BLaER1 treated with 17β-estradiol and CSF1 and Interleukin-3, amounts not matched to agents 10 nM and 100 nM (cell line): Measurements from ENCODE around the gene TMC1.
"Not testable (repeated sequence)": the region's sequence is repeated elsewhere in the genome, so short reads cannot be mapped to it uniquely, and the experiment has no call there.

Experiments used
- H3K27ac ChIP-seq, 11 experiments: shearing (Covaris generic); formaldehyde crosslinking; 2 replicates each; pipeline ENCODE4 v1.8.1; 2022
- H3K27me3 ChIP-seq, 11 experiments: shearing (Covaris generic); formaldehyde crosslinking; 2 replicates each; pipeline ENCODE4 v1.8.1; 2022
- H3K36me3 ChIP-seq, 11 experiments: shearing (Covaris generic); formaldehyde crosslinking; 2 replicates each; pipeline ENCODE4 v1.8.1; 2022
- H3K4me1 ChIP-seq, 10 experiments: shearing (Covaris generic); formaldehyde crosslinking; 2 replicates each; pipeline ENCODE4 v1.8.1; 2022
- H3K4me2 ChIP-seq, 11 experiments: shearing (Covaris generic); formaldehyde crosslinking; 2 replicates each; pipeline ENCODE4 v1.8.1; 2022
- H3K4me3 ChIP-seq, 10 experiments: shearing (Covaris generic); formaldehyde crosslinking; 2 replicates each; pipeline ENCODE4 v1.8.1; 2022
- H3K9ac ChIP-seq, 11 experiments: shearing (Covaris generic); formaldehyde crosslinking; 2 replicates each; pipeline ENCODE4 v1.8.1; 2022
- H3K9me3 ChIP-seq, 11 experiments: shearing (Covaris generic); formaldehyde crosslinking; replicated peaks in 1 of 11; 2 replicates each; pipeline ENCODE4 v1.8.1; 2022
- H4K20me1 ChIP-seq, 11 experiments: shearing (Covaris generic); formaldehyde crosslinking; 2 replicates each; pipeline ENCODE4 v1.8.1; 2022
- Cebpa-rat ChIP-seq, 11 experiments: shearing (Covaris generic); IDR thresholded peaks; 2 replicates each; pipeline ENCODE4 v1.8.1; 2022

TMC1 gene

DNA sequence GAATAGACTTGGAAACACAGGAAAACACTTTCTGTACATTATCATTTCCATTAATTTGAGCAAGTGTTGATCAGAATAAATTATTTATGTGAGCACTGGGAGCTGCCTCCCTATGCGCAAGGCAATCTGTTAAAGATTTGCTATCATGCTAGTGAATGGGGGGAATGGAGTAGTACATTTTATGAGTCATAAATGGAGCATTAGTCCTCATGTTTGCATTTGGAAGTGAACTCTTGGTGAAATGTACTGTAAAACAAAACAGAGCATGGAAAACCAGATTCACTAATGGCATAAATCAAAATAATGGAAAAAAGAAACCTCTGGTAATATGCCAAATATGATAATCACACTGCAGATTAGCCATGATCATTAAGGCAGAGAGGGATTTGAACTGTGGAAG, 40.5 kb upstream of the TMC1 start:
- TF ChIP-seq Cebpa-rat (IDR thresholded peaks at IDR 0.05) = no peak
- Histone ChIP-seq H3K36me3 (no peaks in the 10 kb centered on the region), H3K27ac (no peak overlapping the region), H3K9ac (no peak overlapping the region), H3K4me1 (peaks cover 0 to 25% (median 14%) of the 10 kb centered on the region in 10 experiments; a peak in 14 of 20 replicates), H3K27me3 (no peaks in the 10 kb centered on the region), H3K9me3 (peaks cover 0 to 7% (median 0%) of the 10 kb centered on the region in 11 experiments; a peak in 2 of 22 replicates), H3K4me2 (no peak overlapping the region), H4K20me1 (no peaks in the 10 kb centered on the region), H3K4me3 (no peak overlapping the region)

DNA sequence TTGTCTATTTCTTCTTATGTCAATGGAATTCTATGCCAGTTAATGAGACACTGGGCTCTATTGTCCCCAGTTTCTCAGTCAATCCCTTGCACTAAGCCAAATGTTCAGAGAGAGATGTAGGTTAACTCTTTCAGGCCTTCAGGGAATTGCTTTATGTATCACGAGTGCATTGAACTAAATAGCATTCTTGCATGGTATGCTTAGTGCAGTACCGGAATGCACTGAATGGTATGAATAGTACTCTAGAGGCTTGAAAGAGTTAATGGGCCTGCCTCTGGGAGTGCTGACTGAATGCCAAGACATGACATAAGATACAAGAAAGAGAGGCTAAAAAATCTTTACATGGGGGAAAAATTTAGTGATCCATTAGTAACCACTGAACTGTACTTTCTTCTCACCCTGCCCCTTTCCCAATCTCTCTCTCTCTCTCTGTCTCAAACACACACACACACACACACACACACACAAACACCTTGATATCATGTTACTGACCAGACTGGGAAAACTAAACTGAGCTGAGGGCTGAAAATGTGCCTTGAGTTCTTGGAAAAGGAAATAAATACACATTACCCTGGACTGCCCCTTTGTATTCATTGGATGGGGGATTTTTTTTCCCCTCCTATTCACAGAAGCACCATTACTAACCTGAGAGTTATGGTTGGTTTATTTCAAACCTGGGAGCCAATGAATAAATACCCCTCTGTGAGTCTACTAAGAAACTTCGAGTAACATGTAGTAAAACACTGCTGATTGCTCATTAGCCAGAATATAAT, 35.4 kb upstream of the TMC1 start:
- H4K20me1 ChIP-seq = no peaks in the 10 kb centered on the region
- H3K36me3 ChIP-seq = no peaks in the 10 kb centered on the region
- no peak overlapping the region for H3K9ac ChIP-seq
- H3K4me3 ChIP-seq = no peak overlapping the region
- no peak overlapping the region for H3K27ac ChIP-seq
- TF ChIP-seq Cebpa-rat (IDR thresholded peaks at IDR 0.05) = no peak
- no peaks in the 10 kb centered on the region for H3K27me3 ChIP-seq
- no peak overlapping the region for H3K4me2 ChIP-seq
- H3K4me1 ChIP-seq = no peaks in the 10 kb centered on the region
- no peaks in the 10 kb centered on the region for H3K9me3 ChIP-seq

DNA sequence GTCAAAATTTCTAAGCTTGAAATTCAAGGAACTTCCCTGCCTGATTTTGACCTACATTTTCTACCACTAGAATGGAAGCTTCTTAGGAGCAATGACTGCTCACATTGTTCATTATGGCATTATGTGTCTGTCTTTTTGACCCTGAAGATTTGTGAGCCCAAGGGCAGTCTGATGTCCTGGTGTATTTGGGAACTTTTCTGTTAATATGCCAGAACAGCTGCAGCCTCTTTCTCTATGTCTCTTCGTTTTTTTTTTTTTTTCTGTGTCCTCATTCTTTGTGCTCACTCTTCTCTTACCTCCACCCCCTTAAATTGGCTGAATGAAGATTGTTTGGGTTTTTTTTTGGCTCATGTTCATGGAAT, 34.8 kb upstream of the TMC1 start:
- H3K4me3 ChIP-seq = no peak overlapping the region
- TF ChIP-seq Cebpa-rat (IDR thresholded peaks at IDR 0.05) = no peak
- no peaks in the 10 kb centered on the region for H3K9me3 ChIP-seq
- H3K4me2 ChIP-seq = no peak overlapping the region
- no peak overlapping the region for H3K27ac ChIP-seq
- H3K9ac ChIP-seq = no peak overlapping the region
- no peaks in the 10 kb centered on the region for H3K27me3 ChIP-seq
- no peaks in the 10 kb centered on the region for H3K4me1 ChIP-seq
- H3K36me3 ChIP-seq = no peaks in the 10 kb centered on the region
- H4K20me1 ChIP-seq = no peaks in the 10 kb centered on the region

DNA sequence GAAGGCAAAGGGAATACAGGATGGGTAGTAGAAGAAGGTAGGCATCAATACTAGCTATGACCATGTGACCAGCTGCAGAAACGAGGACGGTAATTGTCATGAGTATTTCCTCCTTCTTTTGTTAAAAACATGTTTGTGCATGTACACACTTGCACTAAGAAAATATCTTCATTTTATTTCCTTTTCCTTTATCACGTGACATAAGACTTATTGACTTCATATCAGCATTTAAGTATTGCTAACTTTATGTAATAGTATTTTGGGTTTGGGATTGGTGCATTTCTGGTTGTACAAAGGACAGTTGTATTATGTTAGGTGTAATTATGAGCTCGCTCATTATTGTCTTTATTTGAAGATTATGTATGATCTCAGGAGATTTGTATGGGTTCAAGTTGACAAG, 33.7 kb upstream of the TMC1 start:
- H3K27ac ChIP-seq, H3K27me3 ChIP-seq, H4K20me1 ChIP-seq, H3K4me1 ChIP-seq, H3K4me3 ChIP-seq, H3K9ac ChIP-seq, H3K4me2 ChIP-seq, H3K36me3 ChIP-seq, H3K9me3 ChIP-seq: not testable (repeated sequence)

DNA sequence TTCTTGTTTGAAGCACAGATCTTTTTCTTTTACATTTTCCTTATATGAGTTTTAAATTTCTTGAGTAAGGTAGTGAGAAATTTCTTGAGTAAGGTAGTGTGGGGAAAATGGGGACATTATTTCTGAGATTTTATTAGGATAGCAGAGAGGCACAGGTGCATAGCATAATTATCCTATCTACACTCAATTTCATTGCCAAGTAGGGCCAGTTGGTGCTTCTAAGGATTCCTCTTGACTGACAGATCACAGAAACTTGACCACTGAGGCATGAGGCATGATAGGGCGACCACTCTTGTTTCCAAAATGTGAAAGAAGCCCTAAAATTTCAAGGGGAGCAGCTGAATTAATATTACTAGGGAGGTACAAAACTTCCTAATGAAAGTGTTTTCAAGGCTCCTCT, 31.4 kb upstream of the TMC1 start:
- Histone ChIP-seq H3K36me3 (no peaks in the 10 kb centered on the region), H3K9me3 (no peaks in the 10 kb centered on the region), H3K4me1 (no peaks in the 10 kb centered on the region), H3K4me3 (no peak overlapping the region), H3K9ac (no peak overlapping the region), H4K20me1 (no peaks in the 10 kb centered on the region), H3K27ac (no peak overlapping the region), H3K4me2 (no peak overlapping the region), H3K27me3 (no peaks in the 10 kb centered on the region)
- no peak for TF ChIP-seq Cebpa-rat (IDR thresholded peaks at IDR 0.05)

DNA sequence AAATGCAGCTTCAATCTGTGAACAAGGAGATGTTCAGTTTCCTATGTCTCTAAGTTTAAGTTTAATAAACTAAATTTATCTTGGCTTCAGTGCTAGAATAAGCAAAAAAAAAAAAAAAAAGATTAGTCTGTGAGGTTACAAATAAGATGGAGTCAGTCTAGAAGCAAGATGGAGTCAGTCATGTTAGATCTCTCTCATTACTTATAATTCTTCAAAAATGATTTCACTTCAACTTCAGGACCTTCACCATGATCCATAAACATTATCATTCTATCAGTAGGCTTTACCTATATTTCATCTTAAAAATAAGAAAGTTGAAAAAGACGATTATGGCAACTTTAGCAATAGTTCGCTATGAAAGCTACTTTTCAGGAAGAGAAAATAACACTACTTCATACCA, 30.2 kb upstream of the TMC1 start:
- Histone ChIP-seq H3K27me3 (no peaks in the 10 kb centered on the region), H3K36me3 (no peaks in the 10 kb centered on the region), H3K4me1 (no peaks in the 10 kb centered on the region), H3K9ac (no peak overlapping the region), H4K20me1 (no peaks in the 10 kb centered on the region), H3K27ac (no peak overlapping the region), H3K4me3 (no peak overlapping the region), H3K4me2 (no peak overlapping the region), H3K9me3 (no peaks in the 10 kb centered on the region)
- TF ChIP-seq Cebpa-rat (IDR thresholded peaks at IDR 0.05) = no peak

DNA sequence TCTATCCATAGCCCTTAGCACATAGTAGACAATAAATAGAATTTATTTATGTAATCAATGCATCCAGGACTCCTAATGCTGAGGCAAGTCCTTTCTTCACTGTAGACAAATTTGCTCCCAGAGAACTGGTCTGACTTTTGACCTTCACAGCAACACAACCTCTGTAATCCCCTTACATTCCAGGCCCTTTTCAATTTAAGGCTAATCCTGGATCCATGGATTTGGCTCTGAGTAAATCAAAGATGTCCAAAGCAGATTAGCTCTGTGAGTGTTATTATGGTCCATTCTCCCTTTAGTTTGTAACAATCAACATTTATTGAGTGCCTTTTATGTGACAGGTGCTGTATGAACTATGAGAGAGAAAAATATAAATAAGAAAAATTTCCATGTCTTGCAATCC, 27.4 kb upstream of the TMC1 start:
- no peaks in the 10 kb centered on the region for H3K36me3 ChIP-seq
- no peak overlapping the region for H3K4me3 ChIP-seq
- no peaks in the 10 kb centered on the region for H3K4me1 ChIP-seq
- H3K9me3 ChIP-seq = no peaks in the 10 kb centered on the region
- H3K9ac ChIP-seq = no peak overlapping the region
- TF ChIP-seq Cebpa-rat (IDR thresholded peaks at IDR 0.05) = no peak
- no peak overlapping the region for H3K4me2 ChIP-seq
- H4K20me1 ChIP-seq = no peaks in the 10 kb centered on the region
- H3K27ac ChIP-seq = no peak overlapping the region
- H3K27me3 ChIP-seq = no peaks in the 10 kb centered on the region

DNA sequence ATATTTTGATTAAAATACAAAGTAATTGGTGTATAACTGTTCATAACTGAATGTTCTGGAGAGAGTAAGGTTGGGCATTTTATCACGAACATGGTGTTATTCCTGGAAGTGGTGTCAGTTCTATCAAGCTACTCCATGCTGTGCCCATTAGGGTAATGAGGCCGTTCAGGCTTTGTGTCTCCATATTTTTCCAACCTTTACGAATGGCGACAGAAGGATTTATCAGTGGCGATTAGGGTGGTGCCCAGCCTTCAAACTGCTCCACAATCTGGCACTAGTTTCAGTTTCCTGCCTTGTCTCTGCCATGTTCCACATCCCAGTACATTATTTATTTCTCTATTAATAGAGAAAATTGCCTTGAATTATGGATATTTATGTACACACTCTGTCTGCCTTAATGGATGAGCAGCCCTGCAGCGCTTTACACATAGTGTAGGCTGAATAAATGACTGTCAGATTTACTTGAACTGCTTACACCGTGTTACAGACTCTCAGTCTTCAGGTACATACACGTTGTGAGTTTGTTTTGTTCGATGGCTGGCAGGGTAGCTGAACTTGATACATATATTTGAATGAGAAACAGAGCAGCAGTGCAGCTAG, 23.9 kb upstream of the TMC1 start:
- H4K20me1 ChIP-seq = no peaks in the 10 kb centered on the region
- no peak overlapping the region for H3K9ac ChIP-seq
- H3K27ac ChIP-seq = no peak overlapping the region
- no peak overlapping the region for H3K4me3 ChIP-seq
- H3K4me1 ChIP-seq = no peaks in the 10 kb centered on the region
- no peaks in the 10 kb centered on the region for H3K36me3 ChIP-seq
- H3K4me2 ChIP-seq = no peak overlapping the region
- no peaks in the 10 kb centered on the region for H3K27me3 ChIP-seq
- no peaks in the 10 kb centered on the region for H3K9me3 ChIP-seq
- no peak for TF ChIP-seq Cebpa-rat (IDR thresholded peaks at IDR 0.05)

DNA sequence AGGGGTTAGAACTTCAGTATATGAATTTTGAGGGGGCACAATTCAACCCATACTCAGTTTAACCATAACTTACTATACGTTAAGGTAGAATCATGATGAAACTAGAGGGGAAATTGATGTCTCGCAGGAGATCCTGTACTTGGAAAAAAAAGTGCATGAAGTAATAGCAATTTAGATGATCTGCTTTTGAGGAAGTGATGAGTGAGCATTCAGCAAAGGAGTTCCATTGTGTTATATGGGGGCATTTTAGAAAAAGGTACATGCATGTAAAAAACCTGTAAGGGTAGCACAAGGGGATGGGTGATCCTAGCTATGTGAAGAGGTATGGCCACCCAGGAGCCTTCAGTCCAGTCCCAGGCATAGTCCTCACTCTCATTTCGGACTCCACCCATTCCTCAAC, 14.8 kb upstream of the TMC1 start:
- no peaks in the 10 kb centered on the region for H3K27me3 ChIP-seq
- no peaks in the 10 kb centered on the region for H4K20me1 ChIP-seq
- H3K4me2 ChIP-seq = no peak overlapping the region
- no peak overlapping the region for H3K9ac ChIP-seq
- H3K4me1 ChIP-seq = peaks cover 0 to 10% (median 0%) of the 10 kb centered on the region in 10 experiments; a peak in 3 of 20 replicates
- no peak overlapping the region for H3K4me3 ChIP-seq
- H3K36me3 ChIP-seq = no peaks in the 10 kb centered on the region
- no peak for TF ChIP-seq Cebpa-rat (IDR thresholded peaks at IDR 0.05)
- no peaks in the 10 kb centered on the region for H3K9me3 ChIP-seq
- H3K27ac ChIP-seq = no peak overlapping the region

DNA sequence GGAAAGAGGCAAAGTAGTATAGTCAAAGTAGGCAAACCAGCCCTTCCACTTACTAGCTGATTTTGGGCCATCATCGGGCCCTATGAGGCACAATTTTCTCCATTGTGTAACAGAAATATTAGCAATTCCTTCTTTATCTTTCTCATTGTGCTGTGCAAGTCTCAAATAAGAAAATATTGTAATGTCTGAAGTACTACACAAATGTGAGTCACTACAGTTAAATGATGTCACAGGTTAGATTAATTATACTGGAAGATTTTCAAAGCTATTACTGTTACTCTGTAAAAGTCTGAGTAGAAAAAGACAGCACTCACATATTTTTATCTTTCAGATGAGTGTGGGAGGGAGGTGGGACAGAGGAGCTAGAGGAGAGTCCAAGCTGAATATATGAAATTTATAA, 12.4 kb upstream of the TMC1 start:
- no peak for TF ChIP-seq Cebpa-rat (IDR thresholded peaks at IDR 0.05)
- no peaks in the 10 kb centered on the region for H3K27me3 ChIP-seq
- no peak overlapping the region for H3K4me3 ChIP-seq
- no peaks in the 10 kb centered on the region for H3K36me3 ChIP-seq
- no peaks in the 10 kb centered on the region for H4K20me1 ChIP-seq
- H3K4me2 ChIP-seq = no peak overlapping the region
- no peak overlapping the region for H3K27ac ChIP-seq
- H3K4me1 ChIP-seq = peaks cover 0 to 10% (median 0%) of the 10 kb centered on the region in 10 experiments; a peak in 3 of 20 replicates
- H3K9ac ChIP-seq = no peak overlapping the region
- no peaks in the 10 kb centered on the region for H3K9me3 ChIP-seq
